ENCODE results near the gene PCDHAC1.

Gene PCDHAC1

DNA sequence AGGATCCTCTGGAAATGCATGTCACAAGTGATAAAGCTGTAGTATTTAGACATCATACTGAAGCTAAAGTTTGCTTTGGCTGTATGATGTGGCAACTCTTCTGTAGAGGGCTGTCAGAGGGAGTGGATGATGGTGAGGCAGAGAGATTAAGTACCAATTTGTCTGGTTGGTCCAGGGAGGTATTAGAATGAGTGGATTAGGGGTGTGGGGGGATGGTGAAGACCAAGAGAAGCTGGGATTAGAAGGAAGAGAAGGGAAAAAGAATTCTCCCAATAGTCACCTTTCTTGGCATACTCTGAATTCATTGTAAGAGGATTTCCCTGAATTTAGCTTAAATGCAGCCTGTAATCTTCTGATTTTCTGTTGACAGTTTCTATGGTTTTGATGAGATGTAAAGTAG, 43.8 kb downstream of the PCDHAC1 start:
- no peak for DNase-seq

DNA sequence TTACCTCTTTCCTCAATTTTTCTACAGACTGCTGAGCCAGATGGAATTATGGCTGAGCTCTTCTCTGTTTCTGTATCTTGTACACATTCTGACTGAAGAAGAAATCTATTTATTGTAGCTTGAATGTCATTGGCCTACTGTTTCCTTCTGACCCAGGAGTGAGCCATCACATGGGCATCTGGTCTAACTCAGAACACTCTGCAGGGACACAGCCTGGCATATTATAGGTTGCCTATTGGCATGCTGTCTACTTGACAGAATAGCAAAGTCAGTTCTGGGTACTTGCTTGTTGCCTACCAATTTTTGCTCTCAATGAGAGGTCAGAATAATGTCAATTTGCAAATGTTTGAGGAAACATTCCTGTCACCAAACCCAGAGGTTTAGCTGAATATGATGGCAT, 47.5 kb downstream of the PCDHAC1 start:
- DNase-seq = no peak

DNA sequence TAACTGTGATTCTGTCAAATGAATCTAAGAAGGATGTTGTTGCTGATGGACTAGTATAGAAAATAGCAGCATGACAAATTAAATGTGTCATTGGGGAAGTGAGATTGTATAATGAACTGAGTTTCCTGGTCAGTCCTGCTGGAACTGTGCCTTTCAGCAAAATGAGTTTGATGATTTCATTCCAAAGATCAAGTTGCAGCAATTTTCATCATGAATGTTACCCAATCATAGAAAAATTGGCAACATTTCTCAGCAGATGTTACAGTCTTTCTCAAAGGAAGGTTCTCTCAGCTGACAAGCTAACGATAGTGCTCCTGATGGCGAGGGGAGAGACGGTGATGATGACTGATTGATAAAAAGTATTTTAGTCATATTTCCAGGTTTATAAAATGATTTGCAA, 50.9 kb downstream of the PCDHAC1 start:
- no peak for DNase-seq

DNA sequence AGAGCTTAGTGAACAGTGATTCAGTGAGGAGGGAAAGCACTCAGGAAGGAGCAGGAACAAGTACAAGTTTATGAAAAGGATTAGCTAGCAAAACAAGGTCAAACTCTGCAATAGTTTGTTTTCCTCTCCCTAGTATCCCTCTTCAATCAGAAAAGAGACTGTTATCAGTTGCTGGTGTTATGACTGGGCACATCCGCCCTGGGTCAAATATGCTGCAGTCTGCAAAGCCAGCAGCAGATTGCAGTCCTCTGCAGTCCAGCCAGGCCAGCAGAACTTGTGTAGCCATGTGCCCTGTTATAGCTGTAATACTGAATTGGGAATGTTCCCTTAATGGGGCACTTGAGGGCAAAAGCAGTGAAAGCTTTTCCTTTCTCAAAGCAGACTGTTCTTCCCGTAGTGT, 52.2 kb downstream of the PCDHAC1 start:
- DNase-seq = no peak

DNA sequence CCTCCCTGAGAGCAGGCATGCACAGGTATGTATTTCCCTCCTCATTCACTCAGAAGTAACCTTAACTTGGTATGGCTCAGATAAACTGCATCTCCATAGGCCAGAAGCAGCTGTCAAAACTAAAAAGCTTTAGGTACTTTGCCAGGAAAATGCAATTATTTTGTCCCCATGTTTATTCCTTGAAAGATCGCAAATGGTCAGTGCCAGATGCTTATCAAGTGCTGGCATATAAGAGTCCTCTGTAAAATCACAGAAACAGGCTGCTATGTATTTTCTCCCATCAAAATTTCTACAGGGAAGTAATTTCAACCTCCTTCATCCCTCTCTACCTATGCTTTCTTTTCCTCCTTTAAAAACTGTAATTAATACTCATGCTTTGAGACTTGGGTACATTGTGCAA, 52.9 kb downstream of the PCDHAC1 start:
- DNase-seq = no peak
